Fibroblast of peridontal ligament (primary cell): ENCODE data around the gene MAPT.

Experiments used
- DNase-seq: peaks from one replicate; pipeline ENCODE4 v3.0.0-alpha.2; 2010; ENCODE audit errors: extremely low read depth

The MAPT gene

DNA sequence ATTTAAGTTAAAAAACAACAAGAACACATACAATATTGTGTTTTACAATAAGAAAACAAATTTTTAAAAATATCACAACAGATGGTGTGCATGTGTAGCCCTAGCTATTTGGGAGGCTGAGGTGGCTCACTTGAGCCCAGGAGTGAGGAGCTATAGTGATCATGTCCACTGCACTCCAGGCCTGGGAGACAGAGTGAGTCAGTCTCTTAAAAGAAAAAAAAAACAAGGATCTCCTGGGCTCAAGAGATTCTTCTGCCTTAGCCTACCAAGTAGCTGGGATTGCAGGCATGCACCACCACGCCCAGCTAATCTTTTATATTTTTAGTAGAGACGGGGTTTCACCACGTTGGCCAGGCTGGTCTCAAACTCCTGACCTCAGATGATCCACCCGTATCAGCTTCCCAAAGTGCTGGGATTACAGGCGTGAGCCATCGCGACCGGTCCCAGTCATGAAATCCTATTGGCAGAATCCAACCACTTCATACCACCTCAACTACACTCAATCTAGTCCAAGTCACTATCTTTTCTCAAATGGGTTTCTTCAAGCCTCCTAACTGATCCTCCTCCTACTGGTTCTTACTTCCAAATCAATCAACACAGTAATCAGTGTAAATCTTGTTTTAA, 159.7 kb downstream of the MAPT start:
- peak; percentile 27 for DNase-seq

DNA sequence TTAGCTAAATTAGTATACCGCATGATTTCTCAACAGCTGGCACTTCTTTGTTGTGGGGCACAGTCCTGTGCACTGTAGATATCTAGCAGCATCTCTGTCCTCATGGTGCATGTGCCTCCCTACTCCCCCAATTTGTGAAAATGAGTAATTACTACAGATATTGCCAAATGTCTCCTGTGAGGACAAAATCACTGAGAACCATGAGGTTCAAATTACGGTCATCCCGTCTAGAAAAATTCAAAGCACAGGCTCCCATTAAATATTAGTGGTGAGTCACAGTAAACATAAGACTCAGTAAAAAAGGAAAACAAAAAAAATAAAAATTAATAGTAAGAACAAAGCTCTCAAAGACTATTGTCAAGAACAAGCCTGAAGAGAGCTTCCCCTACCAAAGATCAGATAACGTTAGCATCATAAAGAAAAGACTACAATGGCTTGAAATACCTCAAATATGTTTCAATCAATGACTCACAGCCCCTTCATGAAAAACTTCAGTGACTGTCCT, 162.5 kb downstream of the MAPT start:
- peak; percentile 51 for DNase-seq

- no peak for DNase-seq
These were observed 163.0 kb downstream of the MAPT start for GRCh38 chr17:46057366-46057765.

DNA sequence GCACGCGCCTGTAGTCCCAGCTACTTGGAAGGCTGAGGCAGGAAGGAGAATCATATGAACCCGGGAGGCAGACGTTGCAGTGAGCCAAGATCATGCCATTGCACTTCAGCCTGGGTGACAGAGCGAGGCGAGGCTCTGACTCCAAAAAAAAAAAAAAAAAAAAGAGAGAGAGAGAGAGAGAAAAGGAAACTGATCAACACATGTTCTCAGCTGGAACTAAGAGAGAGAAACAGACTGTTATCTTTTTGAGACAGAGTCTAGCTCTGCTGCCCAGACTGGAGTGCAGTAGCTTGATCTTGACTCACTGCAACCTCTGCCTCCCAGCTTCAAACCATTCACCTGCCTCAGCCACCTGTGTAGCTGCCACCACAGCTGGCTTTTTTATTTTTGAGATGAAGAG, 165.1 kb downstream of the MAPT start:
- no peak for DNase-seq

DNA sequence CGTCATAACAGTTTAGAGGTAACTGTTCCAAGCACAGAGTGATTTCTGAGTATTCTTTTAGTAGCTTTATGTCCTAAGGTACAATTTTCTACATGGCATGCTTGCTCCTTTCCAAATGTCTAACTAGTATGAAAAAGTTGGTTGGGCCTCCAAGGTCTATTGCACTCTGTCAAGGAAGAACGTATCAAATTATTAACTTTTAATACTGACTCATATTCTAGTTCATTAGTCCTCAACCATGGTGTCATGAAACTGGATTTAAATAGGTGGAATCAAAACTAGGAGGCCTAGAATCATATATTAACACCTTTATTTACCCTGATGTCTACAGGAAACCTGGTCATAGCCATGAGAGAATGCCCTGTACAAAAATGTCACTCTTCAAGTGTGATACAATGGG, 166.1 kb downstream of the MAPT start:
- DNase-seq, result no peak

DNA sequence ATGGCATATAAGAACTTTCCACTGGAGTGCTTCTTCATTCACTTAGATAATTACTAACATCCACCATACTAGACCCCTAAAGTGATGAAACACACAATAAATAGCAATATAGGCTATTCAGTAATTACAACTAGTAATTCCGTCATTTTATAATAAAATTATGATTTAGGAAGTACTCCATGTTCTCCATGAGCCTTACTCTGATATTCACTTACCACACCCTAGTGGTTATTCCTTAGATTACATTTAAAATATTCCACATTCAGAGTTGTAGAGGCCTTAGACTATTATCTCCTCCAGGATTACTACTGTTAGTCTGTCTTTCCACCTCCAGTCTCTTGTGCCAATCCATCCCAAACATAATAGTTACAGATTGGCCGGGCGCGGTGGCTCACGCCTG, 167.1 kb downstream of the MAPT start:
- peak; percentile 27 for DNase-seq

DNA sequence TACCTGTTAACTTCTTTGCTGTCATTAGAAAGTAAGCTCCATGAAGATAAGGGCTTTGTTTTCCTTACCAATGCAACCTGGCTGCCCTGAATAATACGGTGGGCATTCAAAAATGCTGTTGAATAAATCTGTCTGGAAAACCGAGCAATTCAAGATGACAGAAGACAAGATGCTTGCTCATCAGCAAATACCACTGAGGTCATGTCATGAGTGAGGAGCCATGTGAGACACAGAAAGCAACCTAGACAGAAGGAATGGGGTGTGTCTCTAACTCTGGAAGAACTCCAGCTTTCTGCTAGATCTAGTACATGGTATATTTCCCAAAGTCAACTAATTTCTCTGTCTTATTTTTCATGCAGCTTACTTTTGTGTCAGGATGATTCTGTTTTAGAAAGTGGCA, 168.9 kb downstream of the MAPT start:
- peak; percentile 49 for DNase-seq

DNA sequence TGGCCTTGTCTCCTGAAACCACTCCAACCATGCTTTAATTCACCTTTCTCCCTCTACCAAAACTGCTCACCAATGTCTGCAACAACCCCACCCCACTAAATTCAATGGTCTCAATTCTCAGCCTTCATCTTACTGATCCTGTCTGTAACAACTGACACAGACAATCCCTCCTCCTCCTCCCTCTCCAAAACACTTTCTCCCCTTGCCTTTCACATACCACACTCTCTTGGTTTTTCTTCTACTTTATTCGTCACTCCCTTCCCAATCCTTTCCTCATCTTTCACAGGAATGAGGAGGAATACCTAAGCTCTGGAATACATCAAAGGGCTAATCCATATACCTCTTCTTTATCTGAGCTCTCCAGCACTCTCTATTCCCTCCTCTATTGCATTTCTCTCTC, 170.1 kb downstream of the MAPT start:
- no peak for DNase-seq

GRCh38 chr17:46071796-46072195, 177.4 kb downstream of the MAPT start:
- no peak for DNase-seq

DNA sequence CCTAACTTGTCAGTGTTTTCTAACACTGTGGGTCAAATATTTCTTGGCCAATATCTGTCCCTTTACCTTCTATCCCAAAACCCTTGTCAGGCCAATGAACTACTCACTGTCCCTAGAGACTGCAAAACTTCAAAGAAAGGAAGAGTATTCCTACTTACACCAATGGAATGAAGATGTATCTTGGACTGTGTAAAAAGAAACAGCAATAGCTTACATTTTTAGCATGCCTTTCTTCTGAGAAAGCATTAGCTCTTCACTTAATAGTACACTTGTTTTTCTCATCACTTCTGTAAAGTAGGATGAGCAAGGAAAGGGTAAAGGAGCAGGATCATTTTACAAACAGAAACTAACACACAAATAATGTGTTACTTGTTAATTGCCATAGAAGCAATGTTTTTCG, 178.6 kb downstream of the MAPT start:
- peak; percentile 43 for DNase-seq

GRCh38 chr17:46074540-46074939, 180.2 kb downstream of the MAPT start:
- DNase-seq, result no peak
